Parathyroid adenoma (tissue), 2 donors: ENCODE results near the gene GRM1.

Source experiments
- H2AFZ ChIP-seq: fragments of 300-600 bp; sonication (generic); one replicate; pipeline ENCODE4 v1.7.0; 2017; ENCODE audit warnings: antibody characterized with exemption, mild to moderate bottlenecking
- H3K27ac ChIP-seq: fragments of 300-600 bp; sonication (generic); one replicate; pipeline ENCODE4 v1.7.0; 2017
- H3K27me3 ChIP-seq: fragments of 300-600 bp; sonication (generic); one replicate; pipeline ENCODE4 v1.7.0; 2017; ENCODE audit warnings: low read length; ENCODE audit not compliant: control insufficient read depth, insufficient read depth
- H3K36me3 ChIP-seq: fragments of 300-600 bp; sonication (generic); one replicate; pipeline ENCODE4 v1.7.0; 2017; ENCODE audit warnings: low read length; ENCODE audit not compliant: control insufficient read depth, insufficient read depth
- H3K4me1 ChIP-seq: fragments of 300-600 bp; sonication (generic); one replicate; pipeline ENCODE4 v1.7.0; 2017; ENCODE audit warnings: control low read depth
- H3K4me2 ChIP-seq: fragments of 300-600 bp; sonication (generic); one replicate; pipeline ENCODE4 v1.7.0; 2017; ENCODE audit warnings: low read length
- H3K4me3 ChIP-seq: fragments of 300-600 bp; sonication (generic); one replicate; pipeline ENCODE4 v1.7.0; 2017; ENCODE audit warnings: low read depth, low read length
- H3K79me2 ChIP-seq: fragments of 300-600 bp; sonication (generic); one replicate; pipeline ENCODE4 v1.7.0; 2017; ENCODE audit warnings: control low read depth
- H3K9ac ChIP-seq: fragments of 300-600 bp; sonication (generic); one replicate; pipeline ENCODE4 v1.7.0; 2017; ENCODE audit warnings: mild to moderate bottlenecking
- H3K9me3 ChIP-seq: fragments of 300-600 bp; sonication (generic); one replicate; pipeline ENCODE4 v1.7.0; 2017; ENCODE audit warnings: low read length; ENCODE audit not compliant: control insufficient read depth
- CTCF ChIP-seq: fragments of 300-600 bp; sonication (generic); IDR thresholded peaks from one replicate; pipeline ENCODE4 v1.7.0; 2017; ENCODE audit warnings: antibody characterized with exemption, mild to moderate bottlenecking
- donor health status: primary hyperparathyroidism.

GRM1 gene

GRCh38 chr6:146422789-146423375 lies 394.0 kb downstream of the GRM1 start:
- H3K79me2 ChIP-seq: no peaks in the 10 kb centered on the region
- H3K36me3 ChIP-seq: no peaks in the 10 kb centered on the region
- no peaks in the 10 kb centered on the region for H3K27me3 ChIP-seq
- no peaks in the 10 kb centered on the region for H3K9me3 ChIP-seq
- no peaks in the 10 kb centered on the region for H3K4me1 ChIP-seq
- H2AFZ ChIP-seq: no peak overlapping the region
- H3K4me2 ChIP-seq: no peak overlapping the region
- no peak overlapping the region for H3K27ac ChIP-seq
- no peak overlapping the region for H3K9ac ChIP-seq
- no peak overlapping the region for H3K4me3 ChIP-seq
- TF ChIP-seq CTCF: no peak

- Histone ChIP-seq H3K79me2 (no peaks in the 10 kb centered on the region), H3K27me3 (no peaks in the 10 kb centered on the region), H3K27ac (no peak overlapping the region), H3K4me3 (no peak overlapping the region), H2AFZ (no peak overlapping the region), H3K4me2 (no peak overlapping the region), H3K4me1 (no peaks in the 10 kb centered on the region), H3K9me3 (no peaks in the 10 kb centered on the region), H3K9ac (no peak overlapping the region), H3K36me3 (no peaks in the 10 kb centered on the region)
- no peak for TF ChIP-seq CTCF
Measured at GRCh38 chr6:146423452-146423851, 394.6 kb downstream of the GRM1 start.

- Histone ChIP-seq H3K27me3 (no peaks in the 10 kb centered on the region), H3K4me1 (no peaks in the 10 kb centered on the region), H3K4me3 (no peak overlapping the region), H2AFZ (no peak overlapping the region), H3K27ac (no peak overlapping the region), H3K9me3 (no peaks in the 10 kb centered on the region), H3K36me3 (no peaks in the 10 kb centered on the region), H3K4me2 (no peak overlapping the region), H3K9ac (no peak overlapping the region), H3K79me2 (no peaks in the 10 kb centered on the region)
- TF ChIP-seq CTCF: no peak
Measured at GRCh38 chr6:146426516-146426915, 397.7 kb downstream of the GRM1 start.

GRCh38 chr6:146429831-146430230 lies 401.0 kb downstream of the GRM1 start:
- H3K4me2 ChIP-seq: no peak overlapping the region
- no peak overlapping the region for H3K4me3 ChIP-seq
- H3K27ac ChIP-seq: no peak overlapping the region

More at GRCh38 chr6:146429831-146430230, 401.0 kb downstream of the GRM1 start:
- no peaks in the 10 kb centered on the region for H3K36me3 ChIP-seq
- no peaks in the 10 kb centered on the region for H3K4me1 ChIP-seq
- no peaks in the 10 kb centered on the region for H3K79me2 ChIP-seq
- no peak for TF ChIP-seq CTCF
- H3K9me3 ChIP-seq: no peaks in the 10 kb centered on the region
- H3K9ac ChIP-seq: no peak overlapping the region
- H3K27me3 ChIP-seq: no peaks in the 10 kb centered on the region
- H2AFZ ChIP-seq: no peak overlapping the region
